Fibroblast of lung (primary cell): ENCODE results near the gene PRRG2. TPM values are rescaled to one million over a fixed set of nuclear protein-coding genes. Genes with fewer than 3 reads are reported as not detected.

ENCODE experiments used
- DNase-seq, 2 donors: peaks; one replicate each; pipeline versions ENCODE4 v3.0.0 to v3.0.0-alpha.2; 2010; ENCODE audit warnings: low read depth in 2 of 2
- H2AFZ ChIP-seq: 2 replicates; pipeline ENCODE4 v1.5.1; 2012; ENCODE audit warnings: low read length, control low read depth, inconsistent platforms
- H3K27ac ChIP-seq: 2 replicates; pipeline ENCODE4 v1.5.1; 2011; ENCODE audit warnings: low read length, control low read depth; ENCODE audit not compliant: insufficient read depth
- H3K27me3 ChIP-seq: 2 replicates; pipeline ENCODE4 v1.5.1; 2011; ENCODE audit warnings: mild to moderate bottlenecking, low read length; ENCODE audit not compliant: control insufficient read depth, insufficient read depth
- H3K36me3 ChIP-seq: 2 replicates; pipeline ENCODE4 v1.5.1; 2011; ENCODE audit warnings: low read length; ENCODE audit not compliant: control insufficient read depth, insufficient read depth
- H3K4me1 ChIP-seq: 2 replicates; pipeline ENCODE4 v1.5.1; 2011; ENCODE audit warnings: low read length; ENCODE audit not compliant: control insufficient read depth, insufficient read depth; ENCODE audit errors: extremely low read depth
- H3K4me2 ChIP-seq: 2 replicates; pipeline ENCODE4 v1.5.1; 2011; ENCODE audit warnings: low read length, control low read depth; ENCODE audit not compliant: insufficient read depth; ENCODE audit errors: extremely low read depth
- H3K4me3 ChIP-seq, 4 experiments: fragments of 200-600 bp in 1 of 4; sonication (generic) in 1 of 4; replicated peaks in 1 of 4; 2 replicates each; pipeline ENCODE4 v1.5.1; 2011 to 2016; ENCODE audit warnings: low read length in 4 of 4, low read depth in 3 of 4, mild to moderate bottlenecking in 3 of 4, control low read depth in 2 of 4, inconsistent platforms in 1 of 4, mixed read lengths in 1 of 4; ENCODE audit not compliant: insufficient read depth in 1 of 4; ENCODE audit errors: control extremely low read depth in 1 of 4
- H3K79me2 ChIP-seq: 2 replicates; pipeline ENCODE4 v1.5.1; 2012; ENCODE audit warnings: mild to moderate bottlenecking, low read length, inconsistent platforms; ENCODE audit not compliant: control insufficient read depth, insufficient read depth
- H3K9ac ChIP-seq: 2 replicates; pipeline ENCODE4 v1.5.1; 2011; ENCODE audit warnings: mild to moderate bottlenecking, low read length, control low read depth; ENCODE audit not compliant: insufficient read depth
- H3K9me3 ChIP-seq: 2 replicates; pipeline ENCODE4 v1.5.1; 2012; ENCODE audit warnings: low read depth, low read length; ENCODE audit not compliant: control insufficient read depth, insufficient read depth
- H4K20me1 ChIP-seq: 2 replicates; pipeline ENCODE4 v1.5.1; 2011; ENCODE audit warnings: low read length; ENCODE audit not compliant: control insufficient read depth, insufficient read depth; ENCODE audit errors: extremely low read depth
- EZH2 ChIP-seq: IDR thresholded peaks from 2 replicates; pipeline ENCODE4 v1.5.1; 2012; ENCODE audit warnings: low read length, control low read depth, mild to moderate bottlenecking; ENCODE audit errors: missing control alignments
- polyA plus RNA-seq, 2 donors: library from polyadenylated mRNA; depleted of rRNA in 1 of 2; stranded (reverse) in 1 of 2; unstranded in 1 of 2; fragments of >200 nt; gene quantifications; 2 replicates each; pipeline ENCODE4 v1.2.1, GENCODE V29; 2011 to 2012; ENCODE audit warnings: missing spikeins in 1 of 2
- total RNA-seq: library from RNA; depleted of rRNA; stranded (reverse); fragments of >200 nt; gene quantifications from 2 replicates; pipeline ENCODE4 v1.2.1, GENCODE V29; 2014
- TF ChIP-seq, protein P1 (sequence below), 2 donors: IDR thresholded peaks in 1 of 2; conservative IDR thresholded peaks in 1 of 2; 1 replicate in 1 of 2; 2 replicates in 1 of 2; pipeline ENCODE4 v1.5.1; 2011 to 2012; ENCODE audit warnings: low read length in 2 of 2, control low read depth in 1 of 2, inconsistent platforms in 1 of 2, low read depth in 1 of 2, mild to moderate bottlenecking in 1 of 2

Gene PRRG2
- total and polyA plus RNA-seq, 2 donors (not counting 1 experiment from before 2014, with no cell fraction given), result 0.17 TPM; not detected in 1

DNA sequence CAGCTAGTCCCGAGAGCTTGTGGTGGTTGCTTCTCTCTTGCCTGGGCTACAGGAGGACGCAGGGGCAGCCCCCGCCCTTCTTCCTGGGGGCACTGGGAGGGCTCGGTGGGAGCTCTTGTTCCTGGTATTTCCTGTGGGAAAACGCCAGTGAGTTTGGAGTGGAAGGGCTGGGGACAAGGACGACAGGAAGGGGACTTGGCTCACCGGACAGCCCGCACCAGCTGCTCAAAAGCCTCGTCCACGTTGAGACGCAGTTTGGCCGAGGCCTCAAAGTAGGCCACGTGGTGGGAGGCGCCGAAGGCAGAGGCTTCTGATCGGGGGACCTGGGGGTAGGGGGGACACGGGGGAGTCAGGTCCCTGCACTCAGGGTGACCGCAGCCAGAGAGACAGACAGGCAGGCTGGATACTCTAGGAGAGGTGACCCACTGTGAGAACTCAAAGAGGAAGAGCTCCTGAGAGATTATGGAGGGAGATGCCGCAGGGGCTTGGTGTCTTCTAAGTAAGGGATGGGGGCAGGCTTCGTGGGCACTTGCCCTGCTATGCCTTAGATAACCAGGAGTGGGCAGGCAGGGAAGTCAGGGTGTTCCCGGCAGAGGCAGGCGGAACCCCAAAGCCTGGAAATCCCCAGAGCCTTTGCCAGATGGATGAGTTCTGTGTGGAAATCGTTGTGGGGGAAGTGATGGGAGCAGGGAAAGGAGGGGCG lies 54.6 kb downstream of the PRRG2 start:
- DNase-seq, result no peak
- peaks cover 2% of the 10 kb centered on the region for H3K36me3 ChIP-seq
- no peak for TF ChIP-seq EZH2
- TF ChIP-seq, protein P1, sequence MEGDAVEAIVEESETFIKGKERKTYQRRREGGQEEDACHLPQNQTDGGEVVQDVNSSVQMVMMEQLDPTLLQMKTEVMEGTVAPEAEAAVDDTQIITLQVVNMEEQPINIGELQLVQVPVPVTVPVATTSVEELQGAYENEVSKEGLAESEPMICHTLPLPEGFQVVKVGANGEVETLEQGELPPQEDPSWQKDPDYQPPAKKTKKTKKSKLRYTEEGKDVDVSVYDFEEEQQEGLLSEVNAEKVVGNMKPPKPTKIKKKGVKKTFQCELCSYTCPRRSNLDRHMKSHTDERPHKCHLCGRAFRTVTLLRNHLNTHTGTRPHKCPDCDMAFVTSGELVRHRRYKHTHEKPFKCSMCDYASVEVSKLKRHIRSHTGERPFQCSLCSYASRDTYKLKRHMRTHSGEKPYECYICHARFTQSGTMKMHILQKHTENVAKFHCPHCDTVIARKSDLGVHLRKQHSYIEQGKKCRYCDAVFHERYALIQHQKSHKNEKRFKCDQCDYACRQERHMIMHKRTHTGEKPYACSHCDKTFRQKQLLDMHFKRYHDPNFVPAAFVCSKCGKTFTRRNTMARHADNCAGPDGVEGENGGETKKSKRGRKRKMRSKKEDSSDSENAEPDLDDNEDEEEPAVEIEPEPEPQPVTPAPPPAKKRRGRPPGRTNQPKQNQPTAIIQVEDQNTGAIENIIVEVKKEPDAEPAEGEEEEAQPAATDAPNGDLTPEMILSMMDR (conservative IDR thresholded peaks at IDR 0.05 in 1 of 2, IDR thresholded peaks at IDR 0.05 in 1 of 2; ENCODE audit: low read depth in 1 of 2, low read length in 2 of 2), result peak in 1 of 2 donors; percentile 6

DNA sequence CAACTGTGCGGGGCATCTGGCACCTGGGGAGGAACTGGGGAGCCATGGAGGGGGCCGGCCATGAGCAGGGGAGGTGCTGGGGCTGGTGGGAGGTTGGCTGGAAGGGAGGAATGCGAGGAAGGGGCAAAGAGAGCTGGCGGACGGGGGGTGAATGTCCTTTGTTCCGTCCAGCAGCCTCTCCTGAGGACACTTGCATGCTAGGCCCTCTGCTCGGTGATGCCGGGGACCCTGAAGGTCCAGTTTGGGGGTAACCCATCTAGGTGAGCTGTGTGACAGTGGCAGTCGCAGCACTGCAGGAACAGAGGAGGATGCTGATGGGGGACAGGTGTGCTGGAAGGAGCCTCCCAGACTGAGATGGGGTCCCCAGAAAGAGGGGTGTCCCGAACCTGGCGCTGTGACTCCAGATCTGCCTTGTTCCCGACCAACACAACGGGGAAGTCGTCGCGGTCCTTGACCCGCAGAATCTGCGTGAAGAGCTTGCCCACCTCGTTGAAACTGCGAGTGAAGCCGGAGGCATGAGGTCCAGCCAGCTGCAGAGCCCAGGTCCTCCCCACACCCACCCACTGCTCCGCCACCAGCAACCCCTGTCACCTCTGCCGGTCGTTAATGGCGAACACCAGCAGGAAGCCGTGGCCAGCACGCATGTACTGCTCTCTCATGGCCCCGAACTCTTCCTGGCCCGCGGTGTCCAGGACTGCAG lies 55.3 kb downstream of the PRRG2 start:
- no peak for TF ChIP-seq EZH2
- TF ChIP-seq, protein P1 (conservative IDR thresholded peaks at IDR 0.05 in 1 of 2, IDR thresholded peaks at IDR 0.05 in 1 of 2; ENCODE audit: low read depth in 1 of 2, low read length in 2 of 2), result no peak
- no peak overlapping the region for H2AFZ ChIP-seq
- DNase-seq, result no peak
- peaks cover 2% of the 10 kb centered on the region for H3K79me2 ChIP-seq
- no peak overlapping the region for H3K27ac ChIP-seq
- no peak overlapping the region for H3K4me3 ChIP-seq
- no peak overlapping the region for H3K9ac ChIP-seq
- H3K27me3 ChIP-seq, result no peaks in the 10 kb centered on the region
- no peak overlapping the region for H3K4me2 ChIP-seq
- peaks cover 2% of the 10 kb centered on the region for H3K36me3 ChIP-seq
- H3K4me1 ChIP-seq, result peaks cover 4% of the 10 kb centered on the region
- H3K9me3 ChIP-seq, result no peaks in the 10 kb centered on the region
- H4K20me1 ChIP-seq, result no peaks in the 10 kb centered on the region

More for the DNA sequence above, 54.6 kb downstream of the PRRG2 start:
- no peaks in the 10 kb centered on the region for H3K9me3 ChIP-seq
- peaks cover 2% of the 10 kb centered on the region for H3K79me2 ChIP-seq
- no peak overlapping the region for H3K9ac ChIP-seq
- H3K4me3 ChIP-seq, result no peak overlapping the region
- H3K27me3 ChIP-seq, result no peaks in the 10 kb centered on the region
- no peaks in the 10 kb centered on the region for H4K20me1 ChIP-seq
- no peak overlapping the region for H2AFZ ChIP-seq
- H3K4me2 ChIP-seq, result no peak overlapping the region
- H3K27ac ChIP-seq, result no peak overlapping the region
- peaks cover 4% of the 10 kb centered on the region for H3K4me1 ChIP-seq
